GM12878 (cell line): ENCODE measurements around the gene SFR1. TPM values are rescaled to one million over a fixed set of nuclear protein-coding genes. Genes with fewer than 3 reads are reported as not detected.
A peak's percentile ranks its signal among the peaks of the same experiment; 100 is the strongest.

Experiments used
- JUND ChIP-seq: IDR thresholded peaks from 2 replicates; pipeline ENCODE4 v1.6.1; 2012; ENCODE audit warnings: low read depth, mild to moderate bottlenecking, low read length, improper control_type of control experiment, moderate library complexity
- MYC ChIP-seq: IDR thresholded peaks from 2 replicates; pipeline ENCODE4 v1.6.1; 2011; ENCODE audit warnings: mild to moderate bottlenecking, low read length, moderate library complexity, inconsistent platforms; ENCODE audit not compliant: insufficient read depth, insufficient replicate concordance, insufficient read length, severe bottlenecking
- NBN ChIP-seq: fragments of 450-650 bp; IDR thresholded peaks from 2 replicates; pipeline ENCODE4 v1.6.1; 2016
- polyA plus RNA-seq, 11 experiments: library from polyadenylated mRNA; depleted of rRNA in 4 of 11; unstranded in 6 of 11; stranded (reverse) in 5 of 11; fragments of >200 nt; fragmentation: Nextera tagmentation in 4 of 11; fragmentation: Illumina TruSeq in 1 of 11; extraction: Ambion mirVana in 4 of 11; extraction: Trizol in 1 of 11; gene quantifications; 1 replicate in 1 of 11; 2 replicates in 10 of 11; pipeline versions ENCODE4 v1.2.1 to v1.2.3, GENCODE V29; 2011 to 2016; ENCODE audit warnings: inconsistent platforms in 2 of 11, missing spikeins in 2 of 11, low read depth in 1 of 11
- total RNA-seq, 4 experiments: library from RNA; depleted of rRNA in 3 of 4; stranded (reverse); fragments of >200 nt in 3 of 4; fragmentation: Illumina TruSeq in 1 of 4; extraction: Trizol in 1 of 4; gene quantifications; 2 replicates each; pipeline versions ENCODE4 v1.2.1 to v1.2.3, GENCODE V29; 2013 to 2021
- TF ChIP-seq, protein P1 (sequence below): fragments of 450-650 bp; IDR thresholded peaks from 2 replicates; pipeline ENCODE4 v1.6.1; 2016; ENCODE audit warnings: mild to moderate bottlenecking
- TF ChIP-seq, protein P2 (sequence below): IDR thresholded peaks from 2 replicates; pipeline ENCODE4 v1.6.1; 2012; ENCODE audit warnings: low read depth, low read length, improper control_type of control experiment
- TF ChIP-seq, protein P3 (sequence below): fragments of 150-350 bp; IDR thresholded peaks from 2 replicates; pipeline ENCODE4 v1.6.1; 2016; ENCODE audit warnings: low read depth, low read length

The SFR1 gene
- total and polyA plus RNA-seq, 10 of the 15 experiments (the other 5 are each of a cell fraction or from before 2014, with no cell fraction given), result 6.9 to 31.5 (median 14.9) TPM

DNA sequence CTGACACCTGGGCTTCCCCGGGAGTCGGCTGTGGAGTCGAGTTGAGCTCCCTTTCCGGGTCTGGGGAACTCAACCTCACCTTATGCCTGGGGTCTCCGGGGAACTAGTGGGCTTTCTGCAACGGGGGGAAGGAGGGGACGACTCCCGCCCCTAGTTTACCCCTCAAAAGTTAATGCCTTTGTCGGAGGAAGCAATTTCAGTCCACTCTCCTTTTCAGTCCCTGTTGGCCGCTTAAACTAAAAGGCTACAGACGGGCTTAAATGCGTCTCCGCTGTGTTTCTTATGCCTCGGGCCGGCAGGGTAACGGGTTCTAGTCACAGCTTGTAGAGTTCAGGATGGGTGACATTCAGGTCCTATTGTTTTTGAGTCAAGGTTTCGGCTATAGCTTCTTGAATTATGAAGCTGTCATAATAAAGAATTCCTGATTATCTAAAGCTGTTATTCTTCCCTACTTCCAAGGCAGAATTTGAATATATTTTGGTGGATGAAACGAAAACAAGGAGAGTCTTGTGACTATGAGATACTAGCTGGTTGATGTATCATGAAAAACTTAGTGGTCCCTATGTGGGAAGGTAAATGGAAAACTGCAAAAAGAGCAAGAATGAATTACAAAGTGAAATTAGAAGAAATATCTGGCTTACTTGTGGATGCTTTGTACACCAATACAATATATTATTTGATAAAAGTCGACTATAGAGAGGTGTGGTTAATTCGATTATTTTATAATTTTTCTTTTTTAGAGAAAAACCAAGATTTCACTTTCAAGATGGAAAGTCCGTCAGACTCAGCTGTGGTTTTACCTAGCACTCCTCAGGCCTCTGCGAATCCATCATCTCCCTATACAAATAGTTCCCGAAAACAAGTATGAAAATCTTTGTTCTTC lies 495 bp downstream of the SFR1 start (continued):
- TF ChIP-seq, protein P1, sequence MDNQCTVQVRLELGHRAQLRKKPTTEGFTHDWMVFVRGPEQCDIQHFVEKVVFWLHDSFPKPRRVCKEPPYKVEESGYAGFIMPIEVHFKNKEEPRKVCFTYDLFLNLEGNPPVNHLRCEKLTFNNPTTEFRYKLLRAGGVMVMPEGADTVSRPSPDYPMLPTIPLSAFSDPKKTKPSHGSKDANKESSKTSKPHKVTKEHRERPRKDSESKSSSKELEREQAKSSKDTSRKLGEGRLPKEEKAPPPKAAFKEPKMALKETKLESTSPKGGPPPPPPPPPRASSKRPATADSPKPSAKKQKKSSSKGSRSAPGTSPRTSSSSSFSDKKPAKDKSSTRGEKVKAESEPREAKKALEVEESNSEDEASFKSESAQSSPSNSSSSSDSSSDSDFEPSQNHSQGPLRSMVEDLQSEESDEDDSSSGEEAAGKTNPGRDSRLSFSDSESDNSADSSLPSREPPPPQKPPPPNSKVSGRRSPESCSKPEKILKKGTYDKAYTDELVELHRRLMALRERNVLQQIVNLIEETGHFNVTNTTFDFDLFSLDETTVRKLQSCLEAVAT, result peak; percentile 15
- TF ChIP-seq MYC, result no peak
- 0 out of 2 replicates have a peak, but pooled peaks have one; percentile 26 for TF ChIP-seq JUND
- TF ChIP-seq NBN, result peak; percentile 8; the same call in 1 of the 2 replicates
- TF ChIP-seq, protein P2, sequence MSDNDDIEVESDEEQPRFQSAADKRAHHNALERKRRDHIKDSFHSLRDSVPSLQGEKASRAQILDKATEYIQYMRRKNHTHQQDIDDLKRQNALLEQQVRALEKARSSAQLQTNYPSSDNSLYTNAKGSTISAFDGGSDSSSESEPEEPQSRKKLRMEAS, result no peak
- TF ChIP-seq, protein P3, sequence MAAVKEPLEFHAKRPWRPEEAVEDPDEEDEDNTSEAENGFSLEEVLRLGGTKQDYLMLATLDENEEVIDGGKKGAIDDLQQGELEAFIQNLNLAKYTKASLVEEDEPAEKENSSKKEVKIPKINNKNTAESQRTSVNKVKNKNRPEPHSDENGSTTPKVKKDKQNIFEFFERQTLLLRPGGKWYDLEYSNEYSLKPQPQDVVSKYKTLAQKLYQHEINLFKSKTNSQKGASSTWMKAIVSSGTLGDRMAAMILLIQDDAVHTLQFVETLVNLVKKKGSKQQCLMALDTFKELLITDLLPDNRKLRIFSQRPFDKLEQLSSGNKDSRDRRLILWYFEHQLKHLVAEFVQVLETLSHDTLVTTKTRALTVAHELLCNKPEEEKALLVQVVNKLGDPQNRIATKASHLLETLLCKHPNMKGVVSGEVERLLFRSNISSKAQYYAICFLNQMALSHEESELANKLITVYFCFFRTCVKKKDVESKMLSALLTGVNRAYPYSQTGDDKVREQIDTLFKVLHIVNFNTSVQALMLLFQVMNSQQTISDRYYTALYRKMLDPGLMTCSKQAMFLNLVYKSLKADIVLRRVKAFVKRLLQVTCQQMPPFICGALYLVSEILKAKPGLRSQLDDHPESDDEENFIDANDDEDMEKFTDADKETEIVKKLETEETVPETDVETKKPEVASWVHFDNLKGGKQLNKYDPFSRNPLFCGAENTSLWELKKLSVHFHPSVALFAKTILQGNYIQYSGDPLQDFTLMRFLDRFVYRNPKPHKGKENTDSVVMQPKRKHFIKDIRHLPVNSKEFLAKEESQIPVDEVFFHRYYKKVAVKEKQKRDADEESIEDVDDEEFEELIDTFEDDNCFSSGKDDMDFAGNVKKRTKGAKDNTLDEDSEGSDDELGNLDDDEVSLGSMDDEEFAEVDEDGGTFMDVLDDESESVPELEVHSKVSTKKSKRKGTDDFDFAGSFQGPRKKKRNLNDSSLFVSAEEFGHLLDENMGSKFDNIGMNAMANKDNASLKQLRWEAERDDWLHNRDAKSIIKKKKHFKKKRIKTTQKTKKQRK, result no peak
